HG03045 (cell line): ENCODE data around the gene ALDH1L1.
"Not testable (repeated sequence)": the region's sequence is repeated elsewhere in the genome, so short reads cannot be mapped to it uniquely, and the experiment has no call there.

Source experiments
- ATAC-seq: cut with Tn5 transposase; IDR thresholded peaks from one replicate; pipeline ENCODE4 v1.9.1; 2021; ENCODE audit warnings: mild to moderate bottlenecking, moderate library complexity; ENCODE audit not compliant: unreplicated experiment

Gene ALDH1L1

DNA sequence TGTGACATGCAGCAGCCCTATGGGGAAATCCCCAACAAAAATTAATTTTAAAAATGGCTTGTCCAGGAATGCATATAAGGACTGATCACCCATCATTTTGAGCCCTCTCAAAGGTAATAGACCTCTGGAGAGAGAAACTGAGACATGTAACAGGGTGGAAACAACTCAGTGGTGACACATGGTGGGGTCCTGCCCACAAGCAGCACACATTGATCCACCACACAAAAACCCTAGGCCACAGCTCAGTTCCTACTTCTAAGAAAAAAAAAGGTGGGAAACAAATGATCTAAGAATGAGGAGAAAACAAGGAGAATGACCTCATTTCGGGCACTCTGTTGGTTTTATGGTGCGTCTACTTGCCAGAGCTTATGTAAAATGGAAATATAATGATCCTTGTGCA lies 94.5 kb downstream of the ALDH1L1 start:
- ATAC-seq: no peak

DNA sequence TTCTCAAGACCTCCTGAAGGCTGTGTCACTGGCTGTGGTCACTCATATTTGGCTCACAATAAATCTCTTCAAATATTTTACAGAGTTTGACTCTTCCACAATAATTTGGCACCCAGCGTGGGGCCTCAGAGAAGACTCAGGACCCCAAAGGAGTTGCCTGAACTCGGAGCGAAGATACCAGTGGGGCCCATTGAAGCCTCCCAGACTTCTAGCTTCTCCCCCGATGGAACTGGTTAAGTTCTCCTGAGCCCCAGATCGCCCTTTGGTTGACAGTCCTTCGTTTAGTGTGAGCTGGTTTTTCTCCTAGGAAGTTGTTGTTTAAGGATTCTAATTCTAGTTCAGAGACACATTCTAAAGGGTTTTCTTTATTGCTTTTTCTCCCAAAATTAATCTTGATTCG lies 95.1 kb downstream of the ALDH1L1 start:
- ATAC-seq: no peak

DNA sequence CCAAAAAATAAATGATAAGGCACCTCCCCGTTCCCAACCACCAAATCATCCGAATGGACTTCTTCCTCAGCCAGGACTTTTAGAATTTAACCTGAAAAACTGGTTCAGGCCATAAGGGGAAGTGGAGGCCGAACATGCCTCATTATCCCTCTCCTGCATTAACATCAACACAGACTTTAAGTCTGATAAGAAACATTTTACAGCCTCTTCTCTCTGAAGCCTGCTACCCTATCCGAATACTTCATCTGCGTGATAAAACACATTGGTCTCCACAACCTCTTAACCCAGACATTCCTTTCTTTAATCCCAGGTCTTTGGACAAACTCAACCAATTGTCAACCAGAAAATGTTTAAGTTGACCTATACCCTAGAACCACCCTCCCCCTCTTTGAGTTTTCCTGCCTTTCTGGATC lies 95.6 kb downstream of the ALDH1L1 start:
- no peak for ATAC-seq

DNA sequence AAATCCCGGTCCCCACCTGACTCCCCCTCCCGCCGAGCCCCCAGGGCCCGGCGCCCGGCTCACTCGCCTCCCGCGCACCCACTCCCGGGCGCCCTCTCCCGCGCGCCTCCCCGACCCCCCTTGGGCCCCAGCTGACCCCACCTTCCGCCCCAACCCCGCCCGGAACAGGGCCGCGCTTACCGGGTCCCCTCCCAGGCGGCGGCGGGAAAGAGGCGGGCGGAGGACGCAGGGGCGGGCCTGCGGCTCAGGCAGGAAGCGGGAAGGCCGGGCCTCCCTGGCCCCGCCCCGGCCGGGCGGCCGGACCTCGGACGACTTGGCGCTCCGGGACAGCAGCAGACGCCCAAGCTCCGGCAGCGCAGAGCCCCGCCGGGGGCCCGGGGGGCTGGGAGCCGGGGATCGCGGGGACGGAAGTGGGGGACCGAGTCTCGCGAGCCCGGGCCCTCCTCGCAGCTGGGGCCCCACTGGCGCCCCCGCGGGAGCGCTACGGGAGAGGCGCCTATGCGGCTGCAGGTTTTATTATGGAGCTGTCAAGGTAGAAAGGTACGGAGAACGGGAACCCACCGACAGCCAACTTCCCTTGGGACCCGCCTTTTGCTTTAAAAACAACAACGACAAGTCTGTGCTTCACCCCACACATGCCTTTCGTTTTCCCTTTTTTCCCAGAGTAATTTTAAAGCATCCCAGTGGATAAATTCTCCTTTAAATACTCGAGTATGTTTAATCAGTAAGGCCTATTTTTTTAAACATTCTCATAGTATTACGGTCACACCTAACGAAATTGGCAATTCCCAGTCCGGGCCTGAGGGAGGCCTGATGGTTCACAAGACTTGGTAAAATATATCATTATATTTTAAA lies 96.2 kb downstream of the ALDH1L1 start, which contains the start of gene SLC41A3:
Gene SLC41A3 (minus strand): TSS at position 212 of the 855 bp plus-strand sequence. CDS start 15,905 bp downstream, outside the sequence.
- peak; percentile 98 for ATAC-seq

DNA sequence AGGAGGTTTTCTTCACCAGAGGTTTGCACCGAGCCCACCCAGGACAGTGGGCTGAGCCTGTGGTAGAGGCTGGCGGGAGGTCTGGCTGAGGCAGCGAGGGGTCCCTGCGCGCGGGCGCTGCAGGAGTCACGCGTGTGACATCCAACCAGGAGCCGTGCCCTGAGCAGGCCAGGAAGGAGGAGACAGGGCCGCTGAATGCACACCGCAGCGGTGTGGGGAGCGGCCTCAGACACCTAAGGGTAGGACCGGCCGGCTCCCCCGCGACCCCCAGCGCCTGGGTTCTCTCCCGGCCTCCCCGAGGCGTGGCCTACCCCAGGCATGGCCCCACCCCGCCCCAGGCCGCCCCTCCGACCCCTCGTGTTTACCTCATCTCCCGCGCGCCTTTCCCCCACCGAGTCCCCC lies 96.9 kb downstream of the ALDH1L1 start:
- peak; percentile 47 for ATAC-seq

DNA sequence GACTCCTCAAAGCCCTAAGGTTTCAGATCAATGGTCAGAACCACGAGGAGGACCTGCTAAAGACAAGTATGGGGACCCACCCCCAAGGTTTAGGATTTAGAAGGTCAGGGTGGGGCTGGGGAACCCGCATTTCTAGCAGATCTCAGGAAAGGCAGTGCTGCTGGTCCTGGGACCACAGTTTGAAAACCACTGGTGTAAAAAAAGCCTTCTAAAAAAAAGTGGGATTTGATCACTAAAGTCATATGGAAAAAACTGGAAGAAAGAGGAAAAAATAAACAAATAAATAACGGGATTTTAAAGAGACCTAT lies 97.3 kb downstream of the ALDH1L1 start:
- ATAC-seq: no peak

DNA sequence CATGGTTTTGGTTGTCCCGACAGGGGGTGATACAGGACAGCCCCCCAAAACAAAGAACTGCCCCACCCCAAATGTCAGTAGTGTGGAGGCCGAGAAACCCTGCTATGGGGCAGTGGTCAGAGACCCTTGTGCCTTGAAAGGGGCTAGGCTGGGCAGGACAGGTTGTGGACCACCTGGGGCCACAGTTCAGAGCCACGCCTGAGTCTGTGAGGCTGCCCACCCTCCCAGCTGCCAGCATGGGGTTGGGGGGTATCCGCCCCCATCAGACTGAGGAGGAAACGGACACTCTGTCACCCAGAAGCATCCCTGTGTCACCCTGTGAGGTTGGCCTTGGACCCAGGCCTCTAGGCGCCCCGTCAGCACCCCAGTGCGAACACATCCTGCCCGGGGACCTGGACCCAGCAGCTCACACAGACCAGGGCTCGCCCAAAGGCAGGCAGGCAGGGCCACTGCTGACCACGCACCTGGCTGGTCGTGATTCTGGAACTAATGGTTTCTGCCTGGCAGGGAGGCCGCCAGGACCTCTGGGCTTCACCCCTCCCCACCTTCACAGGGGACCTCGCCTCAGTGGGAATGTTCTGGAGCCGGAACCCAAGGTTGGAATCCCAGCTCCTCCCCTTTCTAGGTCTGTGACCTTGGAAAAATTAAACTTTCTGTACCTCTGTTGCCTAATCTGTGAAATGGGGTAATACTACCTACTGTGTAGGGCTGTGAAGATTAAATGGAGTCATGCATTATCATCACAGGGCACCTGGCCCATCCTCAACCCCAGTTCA lies 97.8 kb downstream of the ALDH1L1 start:
- ATAC-seq: no peak

DNA sequence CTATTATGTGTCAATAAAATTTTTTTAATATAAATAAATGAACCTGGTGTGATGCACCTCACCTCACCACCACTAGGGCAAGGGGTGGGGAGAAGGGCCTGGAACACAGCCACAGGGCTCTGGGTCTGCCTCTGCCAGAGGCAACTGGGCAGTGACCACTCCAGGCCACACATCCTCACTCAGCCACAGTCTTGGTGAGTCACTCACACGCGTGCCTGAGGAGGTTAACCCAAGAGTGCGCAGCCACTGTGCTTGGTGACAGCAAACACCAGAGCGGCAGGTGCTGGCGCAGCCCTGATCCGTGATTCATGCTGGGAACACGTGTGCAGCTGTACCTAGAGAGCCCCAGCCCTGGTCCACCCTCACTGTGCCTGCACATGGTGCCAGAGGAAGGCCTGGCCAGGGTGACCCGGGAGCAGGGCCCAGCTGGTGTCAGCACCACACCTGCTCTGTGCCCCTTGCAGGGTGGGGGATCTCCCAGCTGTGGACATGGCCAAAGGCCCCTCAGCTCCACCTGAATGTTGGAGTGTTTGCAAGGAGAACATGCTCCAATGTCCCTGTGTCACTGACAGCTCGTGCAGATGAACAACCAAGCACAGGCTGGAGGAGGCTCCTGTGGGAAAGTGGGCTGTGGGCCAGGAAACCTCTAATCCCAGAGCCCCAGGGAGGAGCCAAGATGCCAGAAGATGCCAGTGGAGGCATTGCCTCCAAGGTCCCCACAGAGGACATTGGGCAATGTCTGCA lies 98.6 kb downstream of the ALDH1L1 start:
- no peak for ATAC-seq

DNA sequence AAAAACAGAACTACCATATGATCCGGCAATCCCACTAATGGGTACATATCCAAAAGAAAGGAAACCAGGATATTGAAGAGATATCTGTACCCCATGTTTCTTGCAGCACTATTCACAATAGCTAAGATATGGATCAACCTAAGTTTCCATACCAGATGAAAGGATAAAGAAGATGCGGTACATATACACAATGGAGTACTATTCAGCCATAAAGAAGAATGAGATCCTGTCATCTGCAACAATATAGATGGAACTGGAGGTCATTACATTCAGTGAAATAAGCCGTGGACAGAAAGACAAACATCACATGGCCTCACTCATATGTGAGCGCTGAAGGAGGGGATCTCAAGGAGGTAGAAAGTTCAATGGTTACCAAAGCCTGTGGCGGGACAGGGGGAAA lies 99.4 kb downstream of the ALDH1L1 start:
- ATAC-seq: no peak

DNA sequence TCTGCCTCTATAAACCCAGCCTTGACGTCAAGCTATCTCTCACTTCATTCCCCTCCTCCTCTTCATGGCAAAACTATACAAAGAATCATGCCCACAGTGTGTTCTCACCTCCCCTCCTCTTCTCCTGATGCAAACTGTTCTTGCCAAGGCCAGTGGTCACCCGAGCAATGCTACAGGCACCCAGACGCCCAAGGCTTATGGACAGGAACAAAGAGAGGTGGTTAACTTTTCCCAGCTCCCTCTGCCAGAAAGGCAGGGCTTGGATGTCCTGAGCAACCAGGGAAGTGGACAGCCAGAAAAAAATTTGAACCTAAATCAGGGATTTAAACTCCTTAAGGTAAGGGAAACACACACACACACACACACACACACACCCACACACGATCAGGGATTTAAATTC lies 101.5 kb downstream of the ALDH1L1 start:
- ATAC-seq: no peak

DNA sequence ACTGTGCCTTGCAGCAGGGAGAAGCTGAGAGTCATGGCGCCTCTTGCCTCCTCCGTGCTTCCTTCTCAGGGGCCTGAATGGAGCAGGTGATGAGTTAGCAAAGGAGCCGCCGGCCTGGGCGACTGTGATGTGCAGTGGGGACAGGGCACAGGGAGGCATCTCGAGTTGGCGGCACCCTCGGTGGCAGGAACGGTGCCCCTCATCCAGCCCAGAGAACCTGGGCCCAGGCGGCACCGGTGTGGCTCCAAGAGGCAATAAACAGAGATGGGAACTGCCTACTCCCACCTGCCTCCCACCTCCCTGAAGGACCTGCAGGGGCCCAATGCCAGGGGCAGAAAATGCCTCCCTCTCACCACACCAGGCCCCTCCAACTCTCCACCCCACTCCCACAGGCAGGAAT lies 102.6 kb downstream of the ALDH1L1 start:
- no peak for ATAC-seq

DNA sequence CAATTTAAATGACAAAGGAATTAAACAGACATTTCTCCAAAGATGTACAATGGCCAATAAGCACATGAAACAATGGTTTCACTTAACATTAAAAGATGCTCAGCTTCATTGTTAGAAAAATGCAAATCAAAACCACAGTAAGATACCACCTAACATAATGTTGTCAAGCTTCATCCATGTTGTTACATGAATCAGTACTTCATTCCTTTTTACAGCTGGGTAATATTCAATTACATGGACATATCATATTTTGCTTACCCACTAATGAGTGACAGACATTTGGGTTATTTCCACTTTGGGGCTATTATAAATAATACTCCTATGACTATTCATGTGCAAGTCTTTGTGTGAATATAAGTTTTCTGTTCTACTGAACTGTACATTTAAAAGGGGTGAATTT lies 104.2 kb downstream of the ALDH1L1 start:
- no peak for ATAC-seq

DNA sequence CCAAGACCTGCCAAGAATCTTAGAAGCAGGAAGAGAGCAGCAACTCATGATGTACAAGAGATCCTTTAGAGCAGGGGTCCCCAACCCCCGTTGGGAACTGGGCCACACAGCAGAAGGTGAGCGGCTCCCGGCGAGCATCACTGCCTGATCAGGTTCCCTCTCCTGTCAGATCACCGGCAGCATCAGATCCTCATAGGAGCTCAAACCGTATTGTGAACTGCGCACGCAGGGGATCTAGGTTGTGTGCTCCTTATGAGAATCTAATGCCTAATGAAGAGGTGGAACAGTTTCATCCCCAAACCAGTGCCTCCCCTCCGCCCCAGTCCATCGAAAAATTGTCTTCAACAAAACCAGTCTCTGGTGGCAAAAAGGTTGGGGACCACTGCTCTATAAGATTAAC lies 110.2 kb downstream of the ALDH1L1 start:
- ATAC-seq: no peak

DNA sequence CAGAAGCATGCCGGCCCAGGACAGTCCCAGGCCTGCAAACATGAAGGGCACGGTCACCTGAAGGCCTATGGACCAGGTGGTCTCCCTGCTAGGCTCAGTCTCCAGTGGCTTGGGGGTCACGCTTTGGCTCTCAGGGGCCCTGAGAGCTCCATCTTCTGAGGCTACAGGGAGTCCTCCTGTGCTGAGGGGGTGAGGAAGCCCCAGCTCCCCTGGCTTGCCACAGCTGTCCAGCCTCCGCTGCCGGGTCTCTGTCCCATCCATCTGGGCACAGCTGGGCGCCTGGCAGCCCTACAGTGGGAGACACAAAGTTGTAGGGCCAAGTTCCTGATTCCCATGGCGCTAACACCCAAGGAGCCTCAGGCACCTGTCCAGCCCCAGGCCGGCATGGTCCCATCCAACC lies 112.4 kb downstream of the ALDH1L1 start:
- no peak for ATAC-seq

DNA sequence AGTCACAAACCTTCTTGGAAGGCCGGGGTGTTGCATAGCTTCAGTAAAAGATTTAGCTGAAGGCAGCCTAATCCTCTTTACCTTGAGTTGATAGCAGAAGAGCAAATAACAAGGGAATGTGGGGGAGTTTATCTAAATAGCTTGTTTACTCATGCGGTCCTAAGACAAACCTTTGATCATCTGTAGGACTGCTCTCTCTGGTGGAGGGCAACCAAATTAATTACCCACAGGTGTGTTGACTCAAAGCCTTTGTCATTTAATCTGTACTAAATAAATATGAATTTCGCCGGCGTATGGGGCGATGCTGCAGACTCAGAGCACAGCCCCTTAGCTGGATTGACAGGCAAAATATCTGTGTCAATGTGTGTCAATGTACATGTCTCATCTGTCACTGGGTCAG lies 113.7 kb downstream of the ALDH1L1 start:
- ATAC-seq: not testable (repeated sequence)

DNA sequence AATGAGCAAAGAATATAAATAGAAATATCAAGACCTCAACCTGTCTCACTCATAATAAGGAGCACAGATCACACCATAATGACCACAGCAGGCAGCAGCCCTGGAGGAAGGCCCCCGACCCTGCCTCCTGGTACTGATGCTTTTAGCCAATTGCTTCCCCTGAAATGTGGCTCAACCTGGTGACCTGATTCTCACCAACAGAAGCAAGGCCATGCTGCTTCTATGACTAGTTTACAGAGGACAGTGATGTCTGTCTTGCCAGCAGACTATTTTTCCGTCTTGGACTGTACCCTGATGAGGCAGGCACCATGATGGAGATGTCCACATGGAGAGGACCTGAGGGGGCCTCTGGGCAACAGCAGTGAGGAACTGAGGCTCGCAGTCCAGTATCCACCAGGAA lies 114.5 kb downstream of the ALDH1L1 start:
- no peak for ATAC-seq

DNA sequence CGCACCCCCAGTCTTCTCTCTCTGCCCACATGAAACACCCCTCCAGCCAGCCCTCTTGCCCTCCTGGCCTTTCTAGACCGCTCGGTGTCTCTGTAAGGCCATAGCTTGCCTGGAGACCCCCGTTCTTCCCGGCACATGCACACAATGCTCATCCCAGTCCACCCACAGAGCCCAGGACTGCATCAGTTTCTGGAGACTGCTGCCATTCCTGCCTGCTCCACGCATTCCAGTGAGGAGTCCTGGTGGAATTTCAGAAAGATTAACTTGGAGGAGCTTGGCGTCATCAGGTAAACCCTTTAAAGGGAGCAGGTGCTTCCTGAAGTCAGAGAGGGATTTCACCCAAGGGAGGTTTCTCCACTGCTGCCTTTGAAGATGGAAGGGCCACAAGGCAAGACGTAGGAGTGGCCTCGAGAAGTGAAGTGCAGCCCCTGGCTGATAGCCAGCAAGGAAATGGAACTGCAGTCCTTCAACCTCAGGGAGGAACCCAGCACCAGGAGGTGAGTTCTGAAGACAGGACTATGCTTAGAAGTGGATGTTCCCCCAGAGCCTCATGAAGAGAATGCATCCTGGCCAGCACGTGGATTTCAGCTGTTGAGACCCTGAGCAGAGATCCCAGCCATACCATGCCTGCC lies 115.6 kb downstream of the ALDH1L1 start:
- no peak for ATAC-seq

DNA sequence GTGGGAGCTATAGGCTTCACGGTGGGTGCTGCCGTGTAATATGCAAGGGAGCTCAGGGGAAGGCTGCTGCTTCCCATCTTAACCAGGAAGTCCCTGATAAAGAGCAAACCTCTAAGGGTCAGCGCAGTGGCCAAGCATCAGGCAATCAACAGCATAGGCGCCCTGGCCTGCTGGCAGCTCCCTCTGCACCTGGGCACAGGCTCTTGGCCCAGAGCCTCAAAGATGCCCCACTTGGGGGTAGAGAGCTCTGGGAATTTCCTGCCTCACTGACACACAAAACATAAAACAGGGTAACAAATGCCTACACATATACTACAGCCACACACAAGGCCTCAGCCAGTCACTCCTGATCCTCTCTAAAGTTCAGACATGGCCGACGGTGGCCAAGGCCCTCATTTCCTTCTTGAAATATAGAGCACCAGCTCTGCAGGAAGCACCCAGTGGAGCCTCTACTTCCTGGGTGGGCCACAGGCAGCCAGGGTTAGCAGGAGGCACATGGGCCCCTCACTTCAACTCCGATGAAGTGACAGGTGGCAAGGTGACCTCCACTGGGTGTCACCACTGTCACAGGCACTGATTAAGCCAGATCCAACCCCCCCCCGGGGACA lies 116.9 kb downstream of the ALDH1L1 start:
- no peak for ATAC-seq

DNA sequence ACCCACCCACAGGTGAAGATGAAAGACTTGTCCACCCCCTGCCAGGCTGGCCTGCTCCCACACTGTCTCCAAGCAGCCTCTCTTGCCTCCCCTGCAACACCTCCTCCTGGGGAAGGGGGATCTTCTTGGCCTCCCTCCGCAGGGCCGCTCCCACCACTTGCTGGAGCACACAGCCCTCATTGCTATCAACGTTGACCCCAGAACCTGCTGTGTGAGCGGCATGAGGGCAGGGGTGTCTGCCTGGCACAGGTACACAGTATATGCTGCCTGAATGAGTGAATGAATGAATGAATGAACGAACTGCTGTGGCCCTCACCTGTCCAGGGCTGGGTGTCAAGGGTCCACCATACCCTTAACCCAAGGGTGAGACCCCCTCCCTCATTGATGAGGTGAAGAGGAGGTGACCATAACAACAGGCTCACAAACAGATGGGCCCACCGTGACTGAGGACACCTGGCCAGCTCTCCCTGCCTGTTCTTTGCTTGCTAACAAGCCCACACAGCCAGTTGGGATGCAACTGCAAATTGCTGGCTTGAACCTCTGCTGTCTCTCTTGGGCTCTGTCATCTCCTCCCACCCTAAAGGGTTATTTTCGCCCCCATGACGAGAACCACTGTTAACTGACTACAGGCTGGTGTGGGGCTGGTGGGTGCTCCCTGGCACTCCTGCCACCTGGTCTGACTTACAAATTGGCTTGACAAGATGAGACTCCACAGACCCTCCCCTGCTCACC lies 118.9 kb downstream of the ALDH1L1 start:
- ATAC-seq: no peak

DNA sequence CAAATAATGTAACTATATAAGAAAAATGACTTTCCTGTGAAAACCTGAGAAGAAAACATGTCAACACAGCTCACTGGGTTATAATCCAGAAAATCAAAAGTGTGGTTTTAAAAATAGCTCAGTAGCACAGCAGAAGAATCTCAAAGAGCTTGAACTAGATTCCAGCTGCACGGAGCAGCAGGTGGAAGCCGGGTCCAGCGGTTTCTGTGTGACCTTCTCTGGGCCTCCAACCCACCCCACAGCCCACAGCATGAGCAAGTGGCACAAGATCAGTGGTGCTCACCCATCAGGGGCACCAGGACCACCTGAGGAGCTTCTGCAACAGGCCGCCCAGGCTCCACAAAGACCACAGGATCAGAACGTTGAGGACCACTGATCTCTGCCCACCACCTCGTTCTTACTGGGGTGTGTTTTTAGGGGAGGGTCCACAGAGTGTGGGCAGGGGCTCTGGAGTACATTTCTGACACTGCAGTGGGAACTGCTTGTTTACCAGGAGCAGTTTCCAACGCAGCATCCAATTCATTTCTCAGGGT lies 119.7 kb downstream of the ALDH1L1 start:
- ATAC-seq: no peak
